GM12878 (cell line): Measurements from ENCODE around the gene LRBA. TPM values are rescaled to one million over a fixed set of nuclear protein-coding genes. Genes with fewer than 3 reads are reported as not detected.
A peak's percentile ranks its signal among the peaks of the same experiment; 100 is the strongest.

ENCODE experiments used
- ATAC-seq: fragments of 200-7000 bp; cut with Tn5 transposase; 3 replicates; pipeline ENCODE4 v1.9.1; 2020; ENCODE audit warnings: mild to moderate bottlenecking, moderate library complexity
- BruUV-seq: library from RNA; stranded (reverse); fragments of 400-500 nt; replicated peaks from 2 replicates; lab custom pipeline; 2021; lab: Mats Ljungman, UMichigan
- CTCF ChIA-PET: fragments of 300-600 bp; sonication (Branson Sonifier 250); formaldehyde crosslinking; extraction: SDS; loops from one replicate; lab custom pipeline; 2021; ENCODE audit warnings: inconsistent platforms; lab: Yijun Ruan, JAX
- POLR2A ChIA-PET: fragments of 350-600 bp; formaldehyde crosslinking; extraction: SDS; loops from one replicate; lab custom pipeline; 2021; ENCODE audit warnings: inconsistent platforms; lab: Charles Lee
- RAD21 ChIA-PET: fragments of 300-600 bp; sonication (Branson Sonifier 250); formaldehyde crosslinking; loops from one replicate; lab custom pipeline; 2023; ENCODE audit warnings: antibody characterized with exemption; ENCODE audit not compliant: unreplicated experiment; lab: Charles Lee
- SMC1A ChIA-PET: fragments of 300-600 bp; sonication (Branson Sonifier 250); formaldehyde crosslinking; loops from one replicate; lab custom pipeline; 2023; ENCODE audit not compliant: unreplicated experiment, uncharacterized antibody; lab: Charles Lee
- DNase-seq: peaks from one replicate; pipeline ENCODE4 v3.0.0-alpha.2; 2011; ENCODE audit warnings: low read depth, low spot score
- FAIRE-seq: peaks from 3 replicates; lab custom pipeline; 2011; peaks lifted over from hg19 to GRCh38; lab: Jason Lieb, UNC
- H2AFZ ChIP-seq: 2 replicates; pipeline ENCODE4 v1.6.0; 2011; ENCODE audit warnings: low read depth, low read length, control low read depth; ENCODE audit not compliant: control insufficient read depth
- H3K27ac ChIP-seq: 2 replicates; pipeline ENCODE4 v1.5.1; 2011; ENCODE audit warnings: control low read depth; ENCODE audit not compliant: control insufficient read depth, insufficient read depth
- H3K27me3 ChIP-seq, 2 experiments: replicated peaks in 1 of 2; 2 replicates each; pipeline versions ENCODE4 v1.6.0 to v1.6.1; 2011; ENCODE audit warnings: low read length in 1 of 2; ENCODE audit not compliant: control insufficient read depth in 2 of 2, insufficient read depth in 2 of 2
- H3K36me3 ChIP-seq, 2 experiments: 2 replicates each; pipeline ENCODE4 v1.5.1; 2011; ENCODE audit warnings: low read length in 1 of 2; ENCODE audit not compliant: control insufficient read depth in 2 of 2, insufficient read depth in 2 of 2
- H3K4me1 ChIP-seq: 2 replicates; pipeline ENCODE4 v1.6.1; 2011; ENCODE audit warnings: mild to moderate bottlenecking, low read length, moderate library complexity, mixed read lengths; ENCODE audit not compliant: control insufficient read depth, insufficient read depth
- H3K4me2 ChIP-seq: 2 replicates; pipeline ENCODE4 v1.6.0; 2011; ENCODE audit warnings: control low read depth; ENCODE audit not compliant: control insufficient read depth, insufficient read depth
- H3K4me3 ChIP-seq: fragments of 200-600 bp; sonication (generic); 2 replicates; pipeline ENCODE4 v1.5.1; 2016
- H3K79me2 ChIP-seq: 2 replicates; pipeline ENCODE4 v1.6.0; 2011; ENCODE audit warnings: low read length; ENCODE audit not compliant: control insufficient read depth, insufficient read depth
- H3K9ac ChIP-seq: 2 replicates; pipeline ENCODE4 v1.8.0; 2011; ENCODE audit warnings: low read length, control low read depth, mixed read lengths; ENCODE audit not compliant: control insufficient read depth, insufficient read depth
- H3K9me3 ChIP-seq: replicated peaks from 3 replicates; pipeline ENCODE4 v1.5.1; 2011; ENCODE audit warnings: mild to moderate bottlenecking, low read length; ENCODE audit not compliant: control insufficient read depth, insufficient read depth
- H4K20me1 ChIP-seq: 2 replicates; pipeline ENCODE4 v1.6.0; 2011; ENCODE audit not compliant: control insufficient read depth, insufficient read depth
- ASH2L ChIP-seq: fragments of 300-600, 200-600 bp; sonication (generic); IDR thresholded peaks from 2 replicates; pipeline ENCODE4 v1.6.1; 2017; ENCODE audit warnings: low read depth, mild to moderate bottlenecking, borderline replicate concordance
- BHLHE40 ChIP-seq, 2 experiments: fragments of 450-650 bp in 1 of 2; IDR thresholded peaks; 2 replicates each; pipeline ENCODE4 v1.6.1; 2011 to 2017; ENCODE audit warnings: low read depth in 2 of 2, borderline replicate concordance in 1 of 2, improper control_type of control experiment in 1 of 2, low read length in 1 of 2, mild to moderate bottlenecking in 1 of 2
- BMI1 ChIP-seq: fragments of 450-650 bp; IDR thresholded peaks from 2 replicates; pipeline ENCODE4 v1.6.1; 2016; ENCODE audit warnings: mild to moderate bottlenecking, moderate library complexity, borderline replicate concordance
- CBX5 ChIP-seq: sonication (generic); IDR thresholded peaks from 2 replicates; pipeline ENCODE4 v1.6.1; 2016; ENCODE audit warnings: low read depth, moderate library complexity, mild to moderate bottlenecking, inconsistent platforms
- EP300 ChIP-seq, 2 experiments: fragments of 150-350 bp in 1 of 2; IDR thresholded peaks; 2 replicates each; pipeline ENCODE4 v1.6.1; 2011 to 2012; ENCODE audit warnings: low read depth in 2 of 2, low read length in 2 of 2, borderline replicate concordance in 1 of 2, improper control_type of control experiment in 1 of 2, inconsistent platforms in 1 of 2; ENCODE audit not compliant: control insufficient read depth in 1 of 2
- GATAD2B ChIP-seq: fragments of 450-650 bp; conservative IDR thresholded peaks from 2 replicates; pipeline ENCODE4 v1.6.1; 2017; ENCODE audit warnings: low read depth, mild to moderate bottlenecking, moderate library complexity
- IKZF2 ChIP-seq, 2 experiments: fragments of 450-650 bp; IDR thresholded peaks; 2 replicates each; pipeline ENCODE4 v1.6.1; 2017; ENCODE audit warnings: mild to moderate bottlenecking in 2 of 2, moderate library complexity in 2 of 2
- MEF2B ChIP-seq: fragments of 450-650 bp; IDR thresholded peaks from 2 replicates; pipeline ENCODE4 v1.6.1; 2018; ENCODE audit warnings: mild to moderate bottlenecking, moderate library complexity; ENCODE audit not compliant: partially characterized antibody, poor library complexity, severe bottlenecking
- MTA2 ChIP-seq: fragments of 450-650 bp; IDR thresholded peaks from 2 replicates; pipeline ENCODE4 v1.6.1; 2016; ENCODE audit warnings: low read depth, mild to moderate bottlenecking, moderate library complexity
- NR2F1 ChIP-seq: fragments of 450-650 bp; conservative IDR thresholded peaks from 2 replicates; pipeline ENCODE4 v1.6.1; 2017; ENCODE audit warnings: mild to moderate bottlenecking
- POLR2A ChIP-seq: IDR thresholded peaks from 2 replicates; pipeline ENCODE4 v1.6.1; 2011; ENCODE audit warnings: low read depth, mild to moderate bottlenecking, low read length
- STAT1 ChIP-seq: fragments of 450-650 bp; conservative IDR thresholded peaks from 2 replicates; pipeline ENCODE4 v1.6.1; 2014; ENCODE audit warnings: antibody characterized with exemption, mild to moderate bottlenecking
- TAF1 ChIP-seq: IDR thresholded peaks from 2 replicates; pipeline ENCODE4 v1.6.1; 2011; ENCODE audit warnings: mild to moderate bottlenecking, low read depth, low read length, borderline replicate concordance
- WRNIP1 ChIP-seq: IDR thresholded peaks from 2 replicates; pipeline ENCODE4 v1.6.1; 2011; ENCODE audit warnings: low read depth, low read length, improper control_type of control experiment, borderline replicate concordance
- WGBS: methylation state at CpG from one replicate; pipeline ENCODE4 v1.1.6; 2016; ENCODE audit warnings: low lambda C conversion rate; ENCODE audit not compliant: insufficient replicate concordance, insufficient coverage; ENCODE audit errors: missing lambda C conversion rate; 5-methylcytosine and 5-hydroxymethylcytosine counted together
- in situ Hi-C: fragments of 300-500 bp; cut with MboI; formaldehyde crosslinking; loops from 9 replicates; pipeline ENCODE4 v1.14.3; 2018; ENCODE audit warnings: mixed read lengths
- intact Hi-C: fragments of 100-400 bp; cut with micrococcal nuclease; formaldehyde crosslinking; loops from one replicate; pipeline ENCODE4 v1.14.2; 2022; ENCODE audit not compliant: unreplicated experiment
- polyA plus RNA-seq, 11 experiments: library from polyadenylated mRNA; depleted of rRNA in 4 of 11; unstranded in 6 of 11; stranded (reverse) in 5 of 11; fragments of >200 nt; fragmentation: Nextera tagmentation in 4 of 11; fragmentation: Illumina TruSeq in 1 of 11; extraction: Ambion mirVana in 4 of 11; extraction: Trizol in 1 of 11; gene quantifications; 1 replicate in 1 of 11; 2 replicates in 10 of 11; pipeline versions ENCODE4 v1.2.1 to v1.2.3, GENCODE V29; 2011 to 2016; ENCODE audit warnings: inconsistent platforms in 2 of 11, missing spikeins in 2 of 11, low read depth in 1 of 11
- total RNA-seq, 4 experiments: library from RNA; depleted of rRNA in 3 of 4; stranded (reverse); fragments of >200 nt in 3 of 4; fragmentation: Illumina TruSeq in 1 of 4; extraction: Trizol in 1 of 4; gene quantifications; 2 replicates each; pipeline versions ENCODE4 v1.2.1 to v1.2.3, GENCODE V29; 2013 to 2021
- TF ChIP-seq, protein P1 (sequence below): fragments of 450-650 bp; IDR thresholded peaks from 2 replicates; pipeline ENCODE4 v1.6.1; 2017; ENCODE audit warnings: mild to moderate bottlenecking, moderate library complexity
- TF ChIP-seq, protein P2 (sequence below): fragments of 450-650 bp; IDR thresholded peaks from 2 replicates; pipeline ENCODE4 v1.6.1; 2017; ENCODE audit warnings: low read depth, mild to moderate bottlenecking, moderate library complexity

LRBA gene
- total and polyA plus RNA-seq, 10 of the 15 experiments (the other 5 are each of a cell fraction or from before 2014, with no cell fraction given) = 20.3 to 93.4 (median 55.0) TPM

GRCh38 chr4:150572704-150573504 lies 442.2 kb downstream of the LRBA start:
- no peaks in the 10 kb centered on the region for H3K9me3 ChIP-seq
- intact Hi-C loops (no loop called here), in situ Hi-C loops (no loop called here)
- H3K79me2 ChIP-seq = no peaks in the 10 kb centered on the region
- DNase-seq = peak; percentile 28
- H3K4me2 ChIP-seq = no peak overlapping the region
- ATAC-seq = peak; percentile 81
- 97% methylated on average over 5 of the region's 5 CpGs for WGBS
- H3K27me3 ChIP-seq = no peaks in the 10 kb centered on the region
- no peak overlapping the region for H3K4me3 ChIP-seq
- no peak overlapping the region for H3K9ac ChIP-seq
- FAIRE-seq = peak; percentile 27
- no peak overlapping the region for H3K27ac ChIP-seq
- ChIA-PET SMC1A (interaction anchor here (0.7 to 2.5 kb wide), 7 partner anchors 16 to 296 kb away, joined by 3 to 9 read pairs (median 3); no protein-coding TSS in a partner anchor), CTCF (interaction anchor here (1.1 kb wide), 2 partner anchors 78 to 264 kb away, joined by 3 read pairs; no protein-coding TSS in a partner anchor), POLR2A (interaction anchor here (0.6 kb wide), 1 partner anchor 644 kb away, joined by 3 read pairs; no protein-coding TSS in a partner anchor), RAD21 (interaction anchor here (0.9 to 2.2 kb wide), 5 partner anchors 17 to 389 kb away, joined by 3 to 7 read pairs (median 4); no protein-coding TSS in a partner anchor)
- BruUV-seq = no TSS peak
- H3K36me3 ChIP-seq = no peaks in the 10 kb centered on the region
- no peak overlapping the region for H2AFZ ChIP-seq
- no peaks in the 10 kb centered on the region for H3K4me1 ChIP-seq
- no peaks in the 10 kb centered on the region for H4K20me1 ChIP-seq
- no peak for TF ChIP-seq STAT1
- peak; percentile 95 for TF ChIP-seq MTA2
- TF ChIP-seq BHLHE40 (IDR thresholded peaks at IDR 0.05; ENCODE audit: borderline replicate concordance in 1 of 2, low read depth in 2 of 2, low read length in 1 of 2) = peak in 1 of 2 experiments; percentile 20; a peak in 2 of 4 replicates
- TF ChIP-seq MEF2B = peak; percentile 57
- 0 out of 4 replicates have a peak, but pooled peaks of 1 of the 2 experiments have one; percentile 26 for TF ChIP-seq EP300 (IDR thresholded peaks at IDR 0.05; ENCODE audit: borderline replicate concordance in 1 of 2, control insufficient read depth in 1 of 2, low read depth in 2 of 2, low read length in 2 of 2)
- TF ChIP-seq IKZF2 (IDR thresholded peaks at IDR 0.05) = peak in 1 of 2 experiments; percentile 7; a peak in 1 of 4 replicates
- TF ChIP-seq POLR2A = no peak
- TF ChIP-seq ASH2L = no peak
- TF ChIP-seq, protein P1, sequence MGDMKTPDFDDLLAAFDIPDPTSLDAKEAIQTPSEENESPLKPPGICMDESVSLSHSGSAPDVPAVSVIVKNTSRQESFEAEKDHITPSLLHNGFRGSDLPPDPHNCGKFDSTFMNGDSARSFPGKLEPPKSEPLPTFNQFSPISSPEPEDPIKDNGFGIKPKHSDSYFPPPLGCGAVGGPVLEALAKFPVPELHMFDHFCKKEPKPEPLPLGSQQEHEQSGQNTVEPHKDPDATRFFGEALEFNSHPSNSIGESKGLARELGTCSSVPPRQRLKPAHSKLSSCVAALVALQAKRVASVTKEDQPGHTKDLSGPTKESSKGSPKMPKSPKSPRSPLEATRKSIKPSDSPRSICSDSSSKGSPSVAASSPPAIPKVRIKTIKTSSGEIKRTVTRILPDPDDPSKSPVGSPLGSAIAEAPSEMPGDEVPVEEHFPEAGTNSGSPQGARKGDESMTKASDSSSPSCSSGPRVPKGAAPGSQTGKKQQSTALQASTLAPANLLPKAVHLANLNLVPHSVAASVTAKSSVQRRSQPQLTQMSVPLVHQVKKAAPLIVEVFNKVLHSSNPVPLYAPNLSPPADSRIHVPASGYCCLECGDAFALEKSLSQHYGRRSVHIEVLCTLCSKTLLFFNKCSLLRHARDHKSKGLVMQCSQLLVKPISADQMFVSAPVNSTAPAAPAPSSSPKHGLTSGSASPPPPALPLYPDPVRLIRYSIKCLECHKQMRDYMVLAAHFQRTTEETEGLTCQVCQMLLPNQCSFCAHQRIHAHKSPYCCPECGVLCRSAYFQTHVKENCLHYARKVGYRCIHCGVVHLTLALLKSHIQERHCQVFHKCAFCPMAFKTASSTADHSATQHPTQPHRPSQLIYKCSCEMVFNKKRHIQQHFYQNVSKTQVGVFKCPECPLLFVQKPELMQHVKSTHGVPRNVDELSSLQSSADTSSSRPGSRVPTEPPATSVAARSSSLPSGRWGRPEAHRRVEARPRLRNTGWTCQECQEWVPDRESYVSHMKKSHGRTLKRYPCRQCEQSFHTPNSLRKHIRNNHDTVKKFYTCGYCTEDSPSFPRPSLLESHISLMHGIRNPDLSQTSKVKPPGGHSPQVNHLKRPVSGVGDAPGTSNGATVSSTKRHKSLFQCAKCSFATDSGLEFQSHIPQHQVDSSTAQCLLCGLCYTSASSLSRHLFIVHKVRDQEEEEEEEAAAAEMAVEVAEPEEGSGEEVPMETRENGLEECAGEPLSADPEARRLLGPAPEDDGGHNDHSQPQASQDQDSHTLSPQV = no peak
- peak; percentile 78 for TF ChIP-seq NR2F1
- TF ChIP-seq TAF1 = no peak
- peak; percentile 40; the same call in 1 of the 2 replicates for TF ChIP-seq BMI1
- TF ChIP-seq, protein P2, sequence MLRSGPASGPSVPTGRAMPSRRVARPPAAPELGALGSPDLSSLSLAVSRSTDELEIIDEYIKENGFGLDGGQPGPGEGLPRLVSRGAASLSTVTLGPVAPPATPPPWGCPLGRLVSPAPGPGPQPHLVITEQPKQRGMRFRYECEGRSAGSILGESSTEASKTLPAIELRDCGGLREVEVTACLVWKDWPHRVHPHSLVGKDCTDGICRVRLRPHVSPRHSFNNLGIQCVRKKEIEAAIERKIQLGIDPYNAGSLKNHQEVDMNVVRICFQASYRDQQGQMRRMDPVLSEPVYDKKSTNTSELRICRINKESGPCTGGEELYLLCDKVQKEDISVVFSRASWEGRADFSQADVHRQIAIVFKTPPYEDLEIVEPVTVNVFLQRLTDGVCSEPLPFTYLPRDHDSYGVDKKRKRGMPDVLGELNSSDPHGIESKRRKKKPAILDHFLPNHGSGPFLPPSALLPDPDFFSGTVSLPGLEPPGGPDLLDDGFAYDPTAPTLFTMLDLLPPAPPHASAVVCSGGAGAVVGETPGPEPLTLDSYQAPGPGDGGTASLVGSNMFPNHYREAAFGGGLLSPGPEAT = peak; percentile 79; the same call in 1 of the 2 replicates
- TF ChIP-seq GATAD2B = 0 out of 2 replicates have a peak, but pooled peaks have one; percentile 46
- TF ChIP-seq CBX5 = no peak
- 0 out of 2 replicates have a peak, but pooled peaks have one; percentile 38 for TF ChIP-seq WRNIP1
